HepG2 (cell line): ENCODE results near the gene TIMM44. TPM values are rescaled to one million over a fixed set of nuclear protein-coding genes. Genes with fewer than 3 reads are reported as not detected.

Experiments
- ATAC-seq: fragments of 200-7000 bp; cut with Tn5 transposase; 3 replicates; pipeline ENCODE4 v1.9.1; 2020; ENCODE audit warnings: mild to moderate bottlenecking, moderate library complexity
- BruUV-seq: library from RNA; stranded (reverse); fragments of 400-500 nt; replicated peaks from 2 replicates; lab custom pipeline; 2021; lab: Mats Ljungman, UMichigan
- CTCF ChIA-PET: fragments of 300-600 bp; formaldehyde crosslinking; extraction: SDS; loops from one replicate; lab custom pipeline; 2021; ENCODE audit warnings: low total read pairs, inconsistent platforms, low intra/inter-chr PET ratio; lab: Yijun Ruan, JAX
- POLR2A ChIA-PET: fragments of 350-600 bp; sonication (Branson Sonifier 250); formaldehyde crosslinking; loops from one replicate; lab custom pipeline; 2020; ENCODE audit warnings: antibody characterized with exemption, inconsistent platforms; lab: Yijun Ruan, JAX
- DNase-seq: peaks from one replicate; pipeline ENCODE4 v3.0.0-alpha.2; 2015; ENCODE audit warnings: low spot score
- FAIRE-seq: peaks from 3 replicates; lab custom pipeline; 2011; peaks lifted over from hg19 to GRCh38; lab: Jason Lieb, UNC
- H2AFZ ChIP-seq: one replicate; pipeline ENCODE4 v1.6.1; 2011; ENCODE audit warnings: low read length, inconsistent platforms
- H3K27ac ChIP-seq: fragments of 300-600 bp; 3 replicates; pipeline ENCODE4 v1.8.0; 2011; ENCODE audit warnings: mixed run types, mild to moderate bottlenecking, mixed read lengths, low read length, inconsistent platforms; ENCODE audit not compliant: insufficient read depth; ENCODE audit errors: extremely low read length
- H3K27me3 ChIP-seq, 2 experiments: fragments of 200-600 bp in 1 of 2; 2 replicates in 1 of 2; 3 replicates in 1 of 2; pipeline versions ENCODE4 v1.6.0 to v1.8.0; 2011; ENCODE audit warnings: low read length in 2 of 2, mild to moderate bottlenecking in 2 of 2, moderate library complexity in 2 of 2, inconsistent platforms in 1 of 2; ENCODE audit not compliant: insufficient read depth in 2 of 2, control insufficient read depth in 1 of 2
- H3K36me3 ChIP-seq, 2 experiments: fragments of 200-600 bp in 1 of 2; replicated peaks in 1 of 2; 2 replicates in 1 of 2; 3 replicates in 1 of 2; pipeline versions ENCODE4 v1.5.1 to v1.8.0; 2011; ENCODE audit warnings: low read length in 2 of 2, inconsistent platforms in 1 of 2; ENCODE audit not compliant: insufficient read depth in 2 of 2, control insufficient read depth in 1 of 2
- H3K4me1 ChIP-seq: 2 replicates; pipeline ENCODE4 v1.5.1; 2012; ENCODE audit warnings: low read length, inconsistent platforms; ENCODE audit not compliant: insufficient read depth
- H3K4me2 ChIP-seq: 2 replicates; pipeline ENCODE4 v1.6.0; 2011; ENCODE audit warnings: low read depth, low read length, inconsistent platforms
- H3K4me3 ChIP-seq, 3 experiments: fragments of 200-600 bp in 1 of 3; sonication (generic), shearing (Covaris generic) in 1 of 3; replicated peaks in 1 of 3; 2 replicates each; pipeline ENCODE4 v1.5.1; 2011 to 2016; ENCODE audit warnings: low read length in 3 of 3, inconsistent platforms in 2 of 3, low read depth in 2 of 3, mild to moderate bottlenecking in 2 of 3, control low read depth in 1 of 3, mixed read lengths in 1 of 3; ENCODE audit not compliant: insufficient read depth in 1 of 3
- H3K79me2 ChIP-seq: one replicate; pipeline ENCODE4 v1.6.1; 2011; ENCODE audit warnings: low read length, inconsistent platforms; ENCODE audit not compliant: insufficient read depth
- H3K9ac ChIP-seq: 2 replicates; pipeline ENCODE4 v1.6.0; 2011; ENCODE audit warnings: mild to moderate bottlenecking, low read depth, low read length, inconsistent platforms; ENCODE audit not compliant: insufficient read depth
- H3K9me3 ChIP-seq: 2 replicates; pipeline ENCODE4 v1.5.1; 2012; ENCODE audit warnings: mild to moderate bottlenecking, low read length
- H4K20me1 ChIP-seq: 2 replicates; pipeline ENCODE4 v1.6.0; 2011; ENCODE audit warnings: inconsistent platforms, mild to moderate bottlenecking, low read length, moderate library complexity; ENCODE audit not compliant: insufficient read depth
- AGO2 ChIP-seq: fragments of 200-400 bp; formaldehyde crosslinking; optimal IDR thresholded peaks from 2 replicates; pipeline ENCODE3; 2017; ENCODE audit warnings: mild to moderate bottlenecking, low read depth, low read length, moderate library complexity
- HNRNPLL ChIP-seq: fragments of 200-400 bp; formaldehyde crosslinking; IDR thresholded peaks from 2 replicates; pipeline ENCODE4 v1.6.1; 2017; ENCODE audit warnings: mild to moderate bottlenecking, low read depth, low read length; ENCODE audit not compliant: poor library complexity, severe bottlenecking
- MZF1 ChIP-seq: sonication (generic); formaldehyde crosslinking; IDR thresholded peaks from 2 replicates; pipeline ENCODE4 v1.8.1; 2023; ENCODE audit warnings: mild to moderate bottlenecking, missing genetic modification reagents, borderline replicate concordance
- POLR2A ChIP-seq, 2 experiments: IDR thresholded peaks; 2 replicates each; pipeline ENCODE4 v1.6.1; 2011; ENCODE audit warnings: low read depth in 2 of 2, low read length in 2 of 2, mild to moderate bottlenecking in 1 of 2, moderate library complexity in 1 of 2; ENCODE audit not compliant: insufficient read depth in 1 of 2
- SOX5 ChIP-seq: IDR thresholded peaks from 2 replicates; pipeline ENCODE4 v1.6.1; 2016; ENCODE audit warnings: borderline replicate concordance
- ZNF101 ChIP-seq: sonication (generic); formaldehyde crosslinking; IDR thresholded peaks from 2 replicates; pipeline ENCODE4 v1.4.0; 2020; ENCODE audit warnings: mild to moderate bottlenecking, low read depth, missing genetic modification reagents, borderline replicate concordance
- ZNF766 ChIP-seq: sonication (generic); formaldehyde crosslinking; IDR thresholded peaks from 2 replicates; pipeline ENCODE4 v1.5.0; 2020; ENCODE audit warnings: missing genetic modification reagents, borderline replicate concordance
- WGBS: methylation state at CpG from one replicate; pipeline ENCODE4 v1.1.6; 2017; ENCODE audit warnings: low lambda C conversion rate; 5-methylcytosine and 5-hydroxymethylcytosine counted together
- in situ Hi-C: cut with HindIII; loops from 2 replicates; pipeline ENCODE4 v1.10.0; 2017; ENCODE audit warnings: low pct_unique_long_range_greater_than_20kb; ENCODE audit not compliant: extremely low pct_ligation_motif_present
- intact Hi-C: fragments of 100-400 bp; cut with micrococcal nuclease; formaldehyde crosslinking; loops from one replicate; pipeline ENCODE4 v1.10.0; 2022; ENCODE audit not compliant: unreplicated experiment
- polyA plus RNA-seq, 8 experiments: library from polyadenylated mRNA; depleted of rRNA in 3 of 8; stranded (reverse) in 7 of 8; unstranded in 1 of 8; fragments of >200 nt; fragmentation: Illumina TruSeq in 4 of 8; extraction: Trizol in 4 of 8; gene quantifications; 2 replicates each; pipeline versions ENCODE4 v1.2.1 to v1.2.3, GENCODE V29; 2011 to 2016; ENCODE audit warnings: low read depth in 4 of 8, missing spikeins in 1 of 8, mixed read lengths in 1 of 8; ENCODE audit not compliant: insufficient read depth in 1 of 8
- total RNA-seq, 5 experiments: library from RNA; depleted of rRNA; stranded (reverse); fragments of >200 nt; fragmentation: Illumina TruSeq; extraction: Trizol; gene quantifications; 2 replicates each; pipeline ENCODE4 v1.2.3, GENCODE V29; 2016; ENCODE audit warnings: low read depth in 1 of 5

Gene TIMM44
- total and polyA plus RNA-seq, 2 of the 13 experiments (the other 11 are each of a cell fraction or from before 2014, with no cell fraction given) = 42.9 to 72.6 TPM

- Histone ChIP-seq H3K4me1 (peaks cover 55% of the 10 kb centered on the region), H3K27ac (no peak overlapping the region), H4K20me1 (peaks cover 10% of the 10 kb centered on the region; the same call in 1 of the 2 replicates), H3K4me2 (no peak overlapping the region), H3K79me2 (peaks cover 25% of the 10 kb centered on the region), H2AFZ (no peak overlapping the region), H3K4me3 (no peak overlapping the region), H3K27me3 (no peaks in the 10 kb centered on the region; a peak in 1 of 5 replicates), H3K9ac (no peak overlapping the region), H3K36me3 (peaks cover 9 to 21% of the 10 kb centered on the region in 2 experiments; a peak in 3 of 5 replicates), H3K9me3 (no peaks in the 10 kb centered on the region)
- intact Hi-C loops = no loop called here
- FAIRE-seq (no peak), DNase-seq (no peak), ATAC-seq (no peak)
- TF ChIP-seq ZNF766 = no peak
- TF ChIP-seq SOX5 = no peak
- TF ChIP-seq HNRNPLL = no peak
- no peak for TF ChIP-seq MZF1
- TF ChIP-seq ZNF101 (CRISPR knock-in tag) = no peak
- WGBS = 97% methylated on average over 3 of the region's 3 CpGs
- BruUV-seq = no TSS peak
- POLR2A ChIA-PET = interaction anchor here (4.7 to 4.9 kb wide), 3 partner anchors 12 to 32 kb away, joined by 52 to 83 read pairs (median 75); partner anchors contain the start of genes LRRC8E and SNAPC2
- CTCF ChIA-PET = no interaction called here
- in situ Hi-C loops = no loop called here
These were observed 42.5 kb downstream of the TIMM44 start for GRCh38 chr19:7900931-7901330.

DNA sequence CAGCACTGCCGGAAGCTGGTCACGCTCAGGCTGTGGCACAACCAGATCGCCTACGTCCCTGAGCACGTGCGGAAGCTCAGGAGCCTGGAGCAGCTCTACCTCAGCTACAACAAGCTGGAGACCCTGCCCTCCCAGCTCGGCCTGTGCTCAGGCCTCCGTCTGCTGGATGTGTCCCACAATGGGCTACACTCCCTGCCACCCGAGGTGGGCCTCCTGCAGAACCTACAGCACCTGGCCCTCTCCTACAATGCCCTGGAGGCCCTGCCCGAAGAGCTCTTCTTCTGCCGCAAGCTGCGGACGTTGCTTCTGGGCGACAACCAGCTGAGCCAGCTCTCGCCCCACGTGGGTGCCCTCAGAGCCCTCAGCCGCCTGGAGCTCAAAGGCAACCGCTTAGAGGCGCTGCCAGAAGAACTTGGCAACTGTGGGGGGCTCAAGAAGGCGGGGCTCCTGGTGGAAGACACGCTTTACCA is 43.0 kb downstream of the TIMM44 start:
- intact Hi-C loops = no loop called here
- CTCF ChIA-PET = no interaction called here
- H3K9ac ChIP-seq = no peak overlapping the region

More for the DNA sequence above, 43.0 kb downstream of the TIMM44 start:
- POLR2A ChIA-PET = interaction anchor here (4.7 to 4.9 kb wide), 3 partner anchors 11 to 31 kb away, joined by 52 to 83 read pairs (median 75); partner anchors contain the start of genes LRRC8E and SNAPC2
- Histone ChIP-seq H3K4me2 (no peak overlapping the region), H3K9me3 (no peaks in the 10 kb centered on the region), H2AFZ (no peak overlapping the region), H4K20me1 (peaks cover 9% of the 10 kb centered on the region; the same call in 1 of the 2 replicates), H3K79me2 (peaks cover 20% of the 10 kb centered on the region), H3K4me1 (peaks cover 50% of the 10 kb centered on the region), H3K27me3 (no peaks in the 10 kb centered on the region; a peak in 1 of 5 replicates), H3K36me3 (peaks cover 9 to 16% of the 10 kb centered on the region in 2 experiments; a peak in 2 of 5 replicates), H3K27ac (no peak overlapping the region), H3K4me3 (no peak overlapping the region)
- no TSS peak for BruUV-seq
- WGBS = 94% methylated on average over 20 of the region's 21 CpGs
- in situ Hi-C loops = no loop called here
- ATAC-seq = no peak
- DNase-seq = no peak
- no peak for FAIRE-seq
- no peak for TF ChIP-seq POLR2A (IDR thresholded peaks at IDR 0.05; ENCODE audit: insufficient read depth in 1 of 2, low read depth in 2 of 2, low read length in 2 of 2)
- peak; percentile 7 for TF ChIP-seq AGO2
- TF ChIP-seq, all 625 proteins: peak for 1
